Measurements from ENCODE around the gene CDYL. TPM values are rescaled to one million over a fixed set of nuclear protein-coding genes. Genes with fewer than 3 reads are reported as not detected.
A peak's percentile ranks its signal among the peaks of the same experiment; 100 is the strongest.

Gene CDYL
- total and polyA plus RNA-seq, 12 donors, result 4.1 to 39.9 (median 33.2) TPM

DNA sequence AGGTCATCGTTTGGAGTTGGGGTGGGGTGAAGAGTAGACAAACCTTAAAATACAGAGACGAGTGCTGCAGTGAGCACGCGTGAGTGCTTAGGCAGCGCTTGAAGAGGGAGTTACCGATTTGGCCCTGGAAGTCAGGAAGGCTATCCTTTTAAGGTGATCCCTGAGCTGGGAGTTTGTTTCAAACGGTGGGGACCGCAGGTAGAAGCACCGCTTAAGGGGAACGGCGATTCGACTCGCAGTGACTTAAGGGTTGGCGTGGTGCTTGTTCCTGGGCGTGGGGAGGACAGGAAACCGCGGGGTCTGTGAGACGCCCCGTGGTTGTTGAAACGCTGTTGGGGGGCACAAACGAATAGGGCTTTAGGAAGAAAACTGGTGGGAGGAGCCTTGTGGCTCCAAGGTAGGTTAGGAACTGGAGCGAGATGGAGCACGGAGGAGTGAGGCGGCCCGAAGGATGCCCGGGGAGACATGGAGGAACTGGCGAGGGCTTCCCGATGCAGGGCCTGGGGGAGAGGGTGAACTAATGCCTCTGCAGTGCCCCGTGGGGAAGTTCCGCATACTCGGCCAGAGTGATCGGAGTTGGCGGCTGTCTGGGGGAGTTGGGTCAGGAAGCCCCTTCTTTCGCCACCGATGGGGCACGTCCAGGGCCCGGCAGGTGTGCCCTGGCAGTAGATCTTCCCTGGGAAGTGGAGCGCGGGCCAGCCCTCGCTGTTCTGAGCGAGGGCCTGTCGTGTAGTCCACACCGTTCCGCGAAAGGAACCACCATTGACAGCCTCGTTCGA lies 1.3 kb upstream of the CDYL start:
- Histone ChIP-seq H3K36me3 (no peaks in the 10 kb centered on the region), H3K4me3 (peak overlapping the region; percentile 13 to 77 (median 57)), H3K4me1 (peaks cover 0 to 35% (median 17%) of the 10 kb centered on the region in 9 donors), H3K27me3 (no peaks in the 10 kb centered on the region), H3K9me3 (peaks cover 0 to 9% (median 0%) of the 10 kb centered on the region in 11 donors), H3K27ac (peak overlapping the region in 9 of 10 donors; percentile 53 to 89 (median 69))
- ATAC-seq (peak in 6 of 8 donors; percentile 1 to 43 (median 38)), DNase-seq (peak in 1 of 2 donors; percentile 21)
- intact Hi-C loops (cut with DNase I), result loop anchor here in 8 of 10 donors (5.0 to 10.0 kb wide), 10 partner anchors 128 to 460 kb away; partner anchors contain the start of gene RPP40 (in 3 of the 8)
- 3 to 6% methylated on average over 45 to 47 of the region's 47 CpGs for WGBS, 2 donors
- TF ChIP-seq, protein P1, sequence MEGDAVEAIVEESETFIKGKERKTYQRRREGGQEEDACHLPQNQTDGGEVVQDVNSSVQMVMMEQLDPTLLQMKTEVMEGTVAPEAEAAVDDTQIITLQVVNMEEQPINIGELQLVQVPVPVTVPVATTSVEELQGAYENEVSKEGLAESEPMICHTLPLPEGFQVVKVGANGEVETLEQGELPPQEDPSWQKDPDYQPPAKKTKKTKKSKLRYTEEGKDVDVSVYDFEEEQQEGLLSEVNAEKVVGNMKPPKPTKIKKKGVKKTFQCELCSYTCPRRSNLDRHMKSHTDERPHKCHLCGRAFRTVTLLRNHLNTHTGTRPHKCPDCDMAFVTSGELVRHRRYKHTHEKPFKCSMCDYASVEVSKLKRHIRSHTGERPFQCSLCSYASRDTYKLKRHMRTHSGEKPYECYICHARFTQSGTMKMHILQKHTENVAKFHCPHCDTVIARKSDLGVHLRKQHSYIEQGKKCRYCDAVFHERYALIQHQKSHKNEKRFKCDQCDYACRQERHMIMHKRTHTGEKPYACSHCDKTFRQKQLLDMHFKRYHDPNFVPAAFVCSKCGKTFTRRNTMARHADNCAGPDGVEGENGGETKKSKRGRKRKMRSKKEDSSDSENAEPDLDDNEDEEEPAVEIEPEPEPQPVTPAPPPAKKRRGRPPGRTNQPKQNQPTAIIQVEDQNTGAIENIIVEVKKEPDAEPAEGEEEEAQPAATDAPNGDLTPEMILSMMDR (IDR thresholded peaks at IDR 0.05), result no peak

DNA sequence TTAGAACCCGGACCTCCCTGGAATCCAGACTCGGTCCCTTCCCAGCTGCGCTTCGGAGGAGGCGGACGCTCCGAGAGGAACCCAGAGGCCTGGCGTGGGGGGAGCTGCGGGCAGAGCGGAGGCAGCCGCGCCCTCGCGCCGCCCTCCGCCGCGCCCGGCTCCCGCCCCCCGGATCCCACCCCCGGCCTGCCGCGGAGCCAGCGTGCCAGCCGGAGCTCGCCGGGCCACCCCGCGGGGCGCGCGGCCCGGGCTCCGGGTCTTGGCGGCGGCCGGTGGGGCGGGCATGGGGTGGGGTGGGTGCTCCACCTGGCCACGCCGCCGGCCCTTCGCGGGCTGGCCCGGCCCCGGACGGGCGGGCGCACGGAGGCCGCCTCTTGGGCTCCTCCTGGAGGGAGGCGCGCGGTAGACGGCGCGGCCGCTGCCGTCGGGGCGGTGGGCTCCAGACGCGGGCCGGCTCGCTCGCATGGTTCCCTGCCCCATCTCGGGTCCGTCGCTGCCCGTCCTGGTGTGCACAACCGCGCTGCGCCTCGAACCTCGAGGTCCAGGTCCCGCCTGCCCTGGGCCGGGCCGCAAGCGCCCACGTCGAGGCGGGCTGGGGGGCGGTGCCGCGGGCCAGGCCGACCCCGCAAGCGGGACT lies 592 bp upstream of the CDYL start:
- Histone ChIP-seq H3K27ac (peak overlapping the region in 9 of 10 donors; percentile 54 to 89 (median 78)), H3K4me1 (peaks cover 0 to 41% (median 17%) of the 10 kb centered on the region in 9 donors), H3K9me3 (peaks cover 0 to 9% (median 0%) of the 10 kb centered on the region in 11 donors), H3K36me3 (no peaks in the 10 kb centered on the region), H3K27me3 (no peaks in the 10 kb centered on the region), H3K4me3 (peak overlapping the region; percentile 27 to 77 (median 57))
- TF ChIP-seq, protein P1 (IDR thresholded peaks at IDR 0.05), result peak in 7 of 9 donors; percentile 5 to 53 (median 33)
- 0 to 1% methylated on average over 45 to 88 of the region's 88 CpGs for WGBS, 2 donors
- DNase-seq, result peak; percentile 67 to 80
- intact Hi-C loops (cut with DNase I), result loop anchor here in 8 of 10 donors (2.0 to 10.0 kb wide), 11 partner anchors 128 to 461 kb away; partner anchors contain the start of gene RPP40 (in 3 of the 8)
- ATAC-seq, result peak; percentile 76 to 94 (median 81)

DNA sequence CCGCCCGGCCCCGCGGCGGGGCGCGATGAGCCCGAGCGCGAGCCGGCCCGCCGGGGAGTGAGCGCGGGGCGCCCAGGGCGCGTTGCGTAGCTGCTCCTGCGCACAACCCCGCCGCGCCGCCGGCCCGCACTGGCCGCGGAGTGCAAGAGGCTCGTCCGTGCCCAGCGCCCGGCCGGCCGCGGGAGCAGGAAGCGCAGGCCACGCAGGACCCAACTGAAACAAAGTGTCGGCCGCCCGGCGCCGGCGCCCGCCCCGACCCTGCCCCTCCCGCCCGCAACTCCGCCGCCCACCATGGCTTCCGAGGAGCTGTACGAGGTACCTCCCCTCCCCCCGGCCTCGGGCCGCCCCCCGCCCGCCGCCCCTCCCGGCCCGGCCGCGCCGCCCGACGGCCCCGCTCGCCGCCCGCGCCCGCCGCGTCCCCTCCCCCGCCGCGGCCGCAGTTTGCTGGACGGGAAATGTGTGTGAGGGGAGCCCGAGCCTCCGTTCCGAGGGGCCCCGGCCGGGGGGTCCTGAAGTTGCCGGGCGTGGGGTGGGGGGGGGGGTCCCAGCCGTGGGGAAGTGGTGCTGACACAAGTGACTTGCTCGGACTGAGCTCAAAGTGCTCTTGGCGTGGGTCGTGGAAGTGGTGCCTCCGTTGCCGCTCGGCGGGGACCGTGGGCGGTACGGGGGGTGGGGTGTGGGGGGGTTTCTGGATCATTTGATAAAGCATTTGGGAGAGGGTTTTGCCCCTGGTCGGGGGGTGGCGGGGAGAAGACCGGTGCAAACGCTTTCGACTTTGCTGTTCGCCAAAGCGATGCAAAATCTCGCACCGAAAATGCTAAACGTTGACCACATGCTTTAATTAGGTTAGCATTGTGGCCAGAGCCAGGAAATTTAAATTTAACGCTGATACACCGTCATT lies 539 bp downstream of the CDYL start:
- Histone ChIP-seq H3K4me3 (peak overlapping the region; percentile 63 to 82 (median 71)), H3K4me1 (peaks cover 0 to 50% (median 27%) of the 10 kb centered on the region in 9 donors), H3K27ac (peak overlapping the region in 9 of 10 donors; percentile 45 to 89 (median 79)), H3K27me3 (no peaks in the 10 kb centered on the region), H3K9me3 (peaks cover 0 to 9% (median 0%) of the 10 kb centered on the region in 11 donors), H3K36me3 (no peaks in the 10 kb centered on the region)
- TF ChIP-seq, protein P1 (IDR thresholded peaks at IDR 0.05), result no peak
- DNase-seq (peak in 1 of 2 donors; percentile 27), ATAC-seq (peak in 3 of 8 donors; percentile 3 to 29 (median 13))
- 1% methylated on average over 45 to 107 of the region's 107 CpGs for WGBS, 2 donors
- intact Hi-C loops (cut with DNase I), result loop anchor here in 8 of 10 donors (2.0 to 10.0 kb wide), 11 partner anchors 129 to 462 kb away; partner anchors contain the start of gene RPP40 (in 3 of the 8)

Data from heart right ventricle (tissue), 16 donors.